GM23338 (cell line): ENCODE data around the gene PPM1L. TPM values are rescaled to one million over a fixed set of nuclear protein-coding genes. Genes with fewer than 3 reads are reported as not detected.

ENCODE experiments used
- ATAC-seq: fragments of 200-7000 bp; cut with Tn5 transposase; 3 replicates; pipeline ENCODE4 v1.9.1; 2020
- DNase-seq: peaks from one replicate; pipeline ENCODE4 v3.0.0-alpha.2; 2015; ENCODE audit warnings: low spot score
- H2AFZ ChIP-seq: fragments of 200-600 bp; sonication (generic); 2 replicates; pipeline ENCODE4 v1.8.0; 2016; ENCODE audit warnings: antibody characterized with exemption, mild to moderate bottlenecking, moderate library complexity
- H3F3A ChIP-seq: fragments of 200-600 bp; sonication (generic); replicated peaks from 2 replicates; pipeline ENCODE4 v1.8.0; 2017; ENCODE audit warnings: antibody characterized with exemption, mixed run types, low read depth
- H3K27ac ChIP-seq: fragments of 200-600 bp; sonication (generic); 2 replicates; pipeline ENCODE4 v1.6.1; 2016; ENCODE audit warnings: low read depth
- H3K27me3 ChIP-seq: fragments of 200-600 bp; sonication (generic); 2 replicates; pipeline ENCODE4 v1.8.0; 2016; ENCODE audit warnings: mild to moderate bottlenecking, mixed run types, moderate library complexity; ENCODE audit not compliant: insufficient read depth
- H3K36me3 ChIP-seq: fragments of 200-600 bp; sonication (generic); 2 replicates; pipeline ENCODE4 v1.8.0; 2016; ENCODE audit warnings: mild to moderate bottlenecking; ENCODE audit not compliant: insufficient read depth
- H3K4me1 ChIP-seq: fragments of 200-600 bp; sonication (generic); 2 replicates; pipeline ENCODE4 v1.8.0; 2016; ENCODE audit warnings: mild to moderate bottlenecking, moderate library complexity; ENCODE audit not compliant: insufficient read depth
- H3K4me2 ChIP-seq: fragments of 200-600 bp; sonication (generic); 2 replicates; pipeline ENCODE4 v1.7.1; 2017; ENCODE audit warnings: mixed run types
- H3K4me3 ChIP-seq: fragments of 200-600 bp; sonication (generic); 2 replicates; pipeline ENCODE4 v1.6.1; 2016; ENCODE audit warnings: mixed run types
- H3K79me2 ChIP-seq: fragments of 200-600 bp; sonication (generic); replicated peaks from 2 replicates; pipeline ENCODE4 v1.8.0; 2017; ENCODE audit warnings: mild to moderate bottlenecking; ENCODE audit not compliant: insufficient read depth
- H3K9me2 ChIP-seq: fragments of 200-600 bp; sonication (generic); 2 replicates; pipeline ENCODE4 v1.8.0; 2017; ENCODE audit not compliant: insufficient read depth
- H4K20me1 ChIP-seq: fragments of 200-600 bp; sonication (generic); replicated peaks from 2 replicates; pipeline ENCODE4 v1.8.0; 2017; ENCODE audit warnings: mild to moderate bottlenecking; ENCODE audit not compliant: insufficient read depth
- H3K27ac Mint-ChIP-seq: 2 replicates; pipeline ENCODE4 v1.8.0; 2020; ENCODE audit warnings: inconsistent platforms, mild to moderate bottlenecking, moderate library complexity, mixed read lengths
- H3K27me3 Mint-ChIP-seq: 3 replicates; pipeline ENCODE4 v1.8.0; 2022; ENCODE audit warnings: low read depth, mild to moderate bottlenecking, moderate library complexity, mixed read lengths, inconsistent platforms; ENCODE audit not compliant: insufficient read depth, poor library complexity
- H3K36me3 Mint-ChIP-seq: 3 replicates; pipeline ENCODE4 v1.8.0; 2021; ENCODE audit warnings: low read depth, mild to moderate bottlenecking, inconsistent platforms, moderate library complexity, mixed read lengths
- H3K4me1 Mint-ChIP-seq: 3 replicates; pipeline ENCODE4 v1.8.0; 2020; ENCODE audit warnings: mild to moderate bottlenecking, inconsistent platforms, mixed read lengths
- H3K4me3 Mint-ChIP-seq: 3 replicates; pipeline ENCODE4 v1.8.0; 2021; ENCODE audit warnings: moderate library complexity, mild to moderate bottlenecking, inconsistent platforms, mixed read lengths
- H3K9me3 Mint-ChIP-seq: 3 replicates; pipeline ENCODE4 v1.8.0; 2020; ENCODE audit warnings: moderate library complexity, mild to moderate bottlenecking, inconsistent platforms, mixed read lengths
- CREB1 ChIP-seq: fragments of 250-450 bp; sonication (Bioruptor Pico); IDR thresholded peaks from 2 replicates; pipeline ENCODE4 v1.5.0; 2020; ENCODE audit warnings: low read depth, mild to moderate bottlenecking, moderate library complexity
- EZH2 ChIP-seq: fragments of 200-600 bp; sonication (generic); IDR thresholded peaks from one replicate; pipeline ENCODE4 v1.8.0; 2017; ENCODE audit warnings: antibody characterized with exemption, mild to moderate bottlenecking, low read depth; ENCODE audit not compliant: unreplicated experiment
- EZH2phosphoT487 ChIP-seq: fragments of 200-600 bp; sonication (generic); IDR thresholded peaks from one replicate; pipeline ENCODE4 v1.8.1; 2018; ENCODE audit warnings: antibody characterized with exemption; ENCODE audit not compliant: unreplicated experiment
- JUNB ChIP-seq: IDR thresholded peaks from one replicate; pipeline ENCODE4 v1.6.1; 2016; ENCODE audit warnings: antibody characterized with exemption; ENCODE audit not compliant: unreplicated experiment
- NANOG ChIP-seq: IDR thresholded peaks from 2 replicates; pipeline ENCODE4 v1.6.1; 2016; ENCODE audit warnings: antibody characterized with exemption, borderline replicate concordance
- POLR2AphosphoS5 ChIP-seq: IDR thresholded peaks from 2 replicates; pipeline ENCODE4 v1.6.1; 2016; ENCODE audit warnings: antibody characterized with exemption, low read depth
- STAT1 ChIP-seq: IDR thresholded peaks from one replicate; pipeline ENCODE4 v1.6.1; 2016; ENCODE audit warnings: antibody characterized with exemption; ENCODE audit not compliant: unreplicated experiment
- ZNF114 ChIP-seq: fragments of 250-450 bp; sonication (Bioruptor Pico); IDR thresholded peaks from 2 replicates; pipeline ENCODE4 v1.5.0; 2020; ENCODE audit warnings: mild to moderate bottlenecking, moderate library complexity
- ZNF331 ChIP-seq: fragments of 250-450 bp; sonication (Bioruptor Pico); IDR thresholded peaks from 2 replicates; pipeline ENCODE4 v1.5.0; 2020; ENCODE audit warnings: low read depth, mild to moderate bottlenecking, moderate library complexity
- polyA plus RNA-seq: library from polyadenylated mRNA; unstranded; fragments of >200 nt; fragmentation: Nextera tagmentation; extraction: Ambion mirVana; gene quantifications from 2 replicates; pipeline ENCODE4 v1.2.1, GENCODE V29; 2016
- total RNA-seq: library from RNA; depleted of rRNA; stranded (reverse); fragments of >200 nt; shearing (Covaris generic); gene quantifications from 2 replicates; pipeline ENCODE4 v1.2.3, GENCODE V29; 2014
- TF ChIP-seq, protein P1 (sequence below), 2 experiments: fragments of 200-600 bp in 1 of 2; sonication (generic) in 1 of 2; conservative IDR thresholded peaks; 2 replicates each; pipeline versions ENCODE4 v1.5.1 to v1.6.1; 2016 to 2017; ENCODE audit warnings: antibody characterized with exemption in 2 of 2, low read depth in 2 of 2, mild to moderate bottlenecking in 2 of 2, moderate library complexity in 1 of 2
- TF ChIP-seq, protein P2 (sequence below): fragments of 250-450 bp; sonication (Bioruptor Pico); IDR thresholded peaks from 2 replicates; pipeline ENCODE4 v1.5.0; 2020; ENCODE audit warnings: mild to moderate bottlenecking, moderate library complexity
- TF ChIP-seq, protein P3 (sequence below): IDR thresholded peaks from one replicate; pipeline ENCODE4 v1.6.1; 2018; ENCODE audit warnings: antibody characterized with exemption; ENCODE audit not compliant: unreplicated experiment
- TF ChIP-seq, protein P4 (sequence below): IDR thresholded peaks from 2 replicates; pipeline ENCODE4 v1.6.1; 2016; ENCODE audit warnings: antibody characterized with exemption

The PPM1L gene
- total and polyA plus RNA-seq, 2 experiments from 2014 or later = 3.9 to 26.4 TPM

DNA sequence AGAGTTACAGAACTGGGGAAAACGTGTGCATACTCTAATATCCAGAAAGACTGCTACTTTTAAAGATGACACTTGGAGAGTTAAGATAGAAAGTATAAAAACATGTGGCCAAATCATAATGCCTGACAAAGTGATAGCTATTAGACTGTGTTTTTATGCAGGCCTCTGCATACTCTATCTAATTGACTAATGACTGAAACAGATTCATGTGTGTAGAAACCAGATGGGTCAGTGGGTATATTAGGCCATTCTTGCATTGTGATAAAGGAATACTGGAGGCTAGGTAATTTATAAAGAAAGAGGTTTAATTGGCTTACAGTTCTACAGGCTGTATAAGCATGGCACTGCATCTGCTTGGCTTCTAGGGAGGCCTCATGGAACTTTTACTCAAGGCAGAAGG is 71.5 kb downstream of the PPM1L start:
- no peaks in the 10 kb centered on the region for H3K4me1 ChIP-seq

More for the DNA sequence above, 71.5 kb downstream of the PPM1L start:
- H3K9me3 Mint-ChIP-seq = no peaks in the 10 kb centered on the region
- no peaks in the 10 kb centered on the region for H3K36me3 Mint-ChIP-seq
- H3K4me3 Mint-ChIP-seq = no peak overlapping the region
- H3K27me3 Mint-ChIP-seq = peaks cover 2% of the 10 kb centered on the region
- Histone ChIP-seq H3K27ac (no peak overlapping the region), H2AFZ (no peak overlapping the region), H3K4me2 (no peak overlapping the region), H3K79me2 (peaks cover under 1% of the 10 kb centered on the region; the same call in 1 of the 2 replicates), H3F3A (no peaks in the 10 kb centered on the region), H3K9me2 (no peaks in the 10 kb centered on the region), H3K27me3 (no peaks in the 10 kb centered on the region), H3K36me3 (no peaks in the 10 kb centered on the region), H4K20me1 (no peaks in the 10 kb centered on the region), H3K4me3 (no peak overlapping the region)
- peaks cover 29% of the 10 kb centered on the region for H3K4me1 Mint-ChIP-seq
- TF ChIP-seq, protein P1, sequence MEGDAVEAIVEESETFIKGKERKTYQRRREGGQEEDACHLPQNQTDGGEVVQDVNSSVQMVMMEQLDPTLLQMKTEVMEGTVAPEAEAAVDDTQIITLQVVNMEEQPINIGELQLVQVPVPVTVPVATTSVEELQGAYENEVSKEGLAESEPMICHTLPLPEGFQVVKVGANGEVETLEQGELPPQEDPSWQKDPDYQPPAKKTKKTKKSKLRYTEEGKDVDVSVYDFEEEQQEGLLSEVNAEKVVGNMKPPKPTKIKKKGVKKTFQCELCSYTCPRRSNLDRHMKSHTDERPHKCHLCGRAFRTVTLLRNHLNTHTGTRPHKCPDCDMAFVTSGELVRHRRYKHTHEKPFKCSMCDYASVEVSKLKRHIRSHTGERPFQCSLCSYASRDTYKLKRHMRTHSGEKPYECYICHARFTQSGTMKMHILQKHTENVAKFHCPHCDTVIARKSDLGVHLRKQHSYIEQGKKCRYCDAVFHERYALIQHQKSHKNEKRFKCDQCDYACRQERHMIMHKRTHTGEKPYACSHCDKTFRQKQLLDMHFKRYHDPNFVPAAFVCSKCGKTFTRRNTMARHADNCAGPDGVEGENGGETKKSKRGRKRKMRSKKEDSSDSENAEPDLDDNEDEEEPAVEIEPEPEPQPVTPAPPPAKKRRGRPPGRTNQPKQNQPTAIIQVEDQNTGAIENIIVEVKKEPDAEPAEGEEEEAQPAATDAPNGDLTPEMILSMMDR (conservative IDR thresholded peaks at IDR 0.05; ENCODE audit: low read depth in 2 of 2) = no peak
- TF ChIP-seq, protein P2, sequence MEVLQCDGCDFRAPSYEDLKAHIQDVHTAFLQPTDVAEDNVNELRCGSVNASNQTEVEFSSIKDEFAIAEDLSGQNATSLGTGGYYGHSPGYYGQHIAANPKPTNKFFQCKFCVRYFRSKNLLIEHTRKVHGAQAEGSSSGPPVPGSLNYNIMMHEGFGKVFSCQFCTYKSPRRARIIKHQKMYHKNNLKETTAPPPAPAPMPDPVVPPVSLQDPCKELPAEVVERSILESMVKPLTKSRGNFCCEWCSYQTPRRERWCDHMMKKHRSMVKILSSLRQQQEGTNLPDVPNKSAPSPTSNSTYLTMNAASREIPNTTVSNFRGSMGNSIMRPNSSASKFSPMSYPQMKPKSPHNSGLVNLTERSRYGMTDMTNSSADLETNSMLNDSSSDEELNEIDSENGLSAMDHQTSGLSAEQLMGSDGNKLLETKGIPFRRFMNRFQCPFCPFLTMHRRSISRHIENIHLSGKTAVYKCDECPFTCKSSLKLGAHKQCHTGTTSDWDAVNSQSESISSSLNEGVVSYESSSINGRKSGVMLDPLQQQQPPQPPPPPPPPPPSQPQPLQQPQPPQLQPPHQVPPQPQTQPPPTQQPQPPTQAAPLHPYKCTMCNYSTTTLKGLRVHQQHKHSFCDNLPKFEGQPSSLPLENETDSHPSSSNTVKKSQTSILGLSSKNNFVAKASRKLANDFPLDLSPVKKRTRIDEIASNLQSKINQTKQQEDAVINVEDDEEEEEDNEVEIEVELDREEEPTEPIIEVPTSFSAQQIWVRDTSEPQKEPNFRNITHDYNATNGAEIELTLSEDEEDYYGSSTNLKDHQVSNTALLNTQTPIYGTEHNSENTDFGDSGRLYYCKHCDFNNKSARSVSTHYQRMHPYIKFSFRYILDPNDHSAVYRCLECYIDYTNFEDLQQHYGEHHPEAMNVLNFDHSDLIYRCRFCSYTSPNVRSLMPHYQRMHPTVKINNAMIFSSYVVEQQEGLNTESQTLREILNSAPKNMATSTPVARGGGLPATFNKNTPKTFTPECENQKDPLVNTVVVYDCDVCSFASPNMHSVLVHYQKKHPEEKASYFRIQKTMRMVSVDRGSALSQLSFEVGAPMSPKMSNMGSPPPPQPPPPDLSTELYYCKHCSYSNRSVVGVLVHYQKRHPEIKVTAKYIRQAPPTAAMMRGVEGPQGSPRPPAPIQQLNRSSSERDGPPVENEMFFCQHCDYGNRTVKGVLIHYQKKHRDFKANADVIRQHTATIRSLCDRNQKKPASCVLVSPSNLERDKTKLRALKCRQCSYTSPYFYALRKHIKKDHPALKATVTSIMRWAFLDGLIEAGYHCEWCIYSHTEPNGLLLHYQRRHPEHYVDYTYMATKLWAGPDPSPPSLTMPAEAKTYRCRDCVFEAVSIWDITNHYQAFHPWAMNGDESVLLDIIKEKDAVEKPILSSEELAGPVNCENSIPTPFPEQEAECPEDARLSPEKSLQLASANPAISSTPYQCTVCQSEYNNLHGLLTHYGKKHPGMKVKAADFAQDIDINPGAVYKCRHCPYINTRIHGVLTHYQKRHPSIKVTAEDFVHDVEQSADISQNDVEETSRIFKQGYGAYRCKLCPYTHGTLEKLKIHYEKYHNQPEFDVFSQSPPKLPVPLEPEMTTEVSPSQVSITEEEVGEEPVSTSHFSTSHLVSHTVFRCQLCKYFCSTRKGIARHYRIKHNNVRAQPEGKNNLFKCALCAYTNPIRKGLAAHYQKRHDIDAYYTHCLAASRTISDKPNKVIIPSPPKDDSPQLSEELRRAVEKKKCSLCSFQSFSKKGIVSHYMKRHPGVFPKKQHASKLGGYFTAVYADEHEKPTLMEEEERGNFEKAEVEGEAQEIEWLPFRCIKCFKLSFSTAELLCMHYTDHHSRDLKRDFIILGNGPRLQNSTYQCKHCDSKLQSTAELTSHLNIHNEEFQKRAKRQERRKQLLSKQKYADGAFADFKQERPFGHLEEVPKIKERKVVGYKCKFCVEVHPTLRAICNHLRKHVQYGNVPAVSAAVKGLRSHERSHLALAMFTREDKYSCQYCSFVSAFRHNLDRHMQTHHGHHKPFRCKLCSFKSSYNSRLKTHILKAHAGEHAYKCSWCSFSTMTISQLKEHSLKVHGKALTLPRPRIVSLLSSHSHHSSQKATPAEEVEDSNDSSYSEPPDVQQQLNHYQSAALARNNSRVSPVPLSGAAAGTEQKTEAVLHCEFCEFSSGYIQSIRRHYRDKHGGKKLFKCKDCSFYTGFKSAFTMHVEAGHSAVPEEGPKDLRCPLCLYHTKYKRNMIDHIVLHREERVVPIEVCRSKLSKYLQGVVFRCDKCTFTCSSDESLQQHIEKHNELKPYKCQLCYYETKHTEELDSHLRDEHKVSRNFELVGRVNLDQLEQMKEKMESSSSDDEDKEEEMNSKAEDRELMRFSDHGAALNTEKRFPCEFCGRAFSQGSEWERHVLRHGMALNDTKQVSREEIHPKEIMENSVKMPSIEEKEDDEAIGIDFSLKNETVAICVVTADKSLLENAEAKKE (CRISPR knock-in tag) = no peak
- TF ChIP-seq JUNB (no peak), EZH2phosphoT487 (no peak), ZNF114 (CRISPR knock-in tag) (no peak), CREB1 (no peak), NANOG (no peak), EZH2 (no peak), POLR2AphosphoS5 (no peak), ZNF331 (no peak), STAT1 (no peak)
- TF ChIP-seq, protein P3, sequence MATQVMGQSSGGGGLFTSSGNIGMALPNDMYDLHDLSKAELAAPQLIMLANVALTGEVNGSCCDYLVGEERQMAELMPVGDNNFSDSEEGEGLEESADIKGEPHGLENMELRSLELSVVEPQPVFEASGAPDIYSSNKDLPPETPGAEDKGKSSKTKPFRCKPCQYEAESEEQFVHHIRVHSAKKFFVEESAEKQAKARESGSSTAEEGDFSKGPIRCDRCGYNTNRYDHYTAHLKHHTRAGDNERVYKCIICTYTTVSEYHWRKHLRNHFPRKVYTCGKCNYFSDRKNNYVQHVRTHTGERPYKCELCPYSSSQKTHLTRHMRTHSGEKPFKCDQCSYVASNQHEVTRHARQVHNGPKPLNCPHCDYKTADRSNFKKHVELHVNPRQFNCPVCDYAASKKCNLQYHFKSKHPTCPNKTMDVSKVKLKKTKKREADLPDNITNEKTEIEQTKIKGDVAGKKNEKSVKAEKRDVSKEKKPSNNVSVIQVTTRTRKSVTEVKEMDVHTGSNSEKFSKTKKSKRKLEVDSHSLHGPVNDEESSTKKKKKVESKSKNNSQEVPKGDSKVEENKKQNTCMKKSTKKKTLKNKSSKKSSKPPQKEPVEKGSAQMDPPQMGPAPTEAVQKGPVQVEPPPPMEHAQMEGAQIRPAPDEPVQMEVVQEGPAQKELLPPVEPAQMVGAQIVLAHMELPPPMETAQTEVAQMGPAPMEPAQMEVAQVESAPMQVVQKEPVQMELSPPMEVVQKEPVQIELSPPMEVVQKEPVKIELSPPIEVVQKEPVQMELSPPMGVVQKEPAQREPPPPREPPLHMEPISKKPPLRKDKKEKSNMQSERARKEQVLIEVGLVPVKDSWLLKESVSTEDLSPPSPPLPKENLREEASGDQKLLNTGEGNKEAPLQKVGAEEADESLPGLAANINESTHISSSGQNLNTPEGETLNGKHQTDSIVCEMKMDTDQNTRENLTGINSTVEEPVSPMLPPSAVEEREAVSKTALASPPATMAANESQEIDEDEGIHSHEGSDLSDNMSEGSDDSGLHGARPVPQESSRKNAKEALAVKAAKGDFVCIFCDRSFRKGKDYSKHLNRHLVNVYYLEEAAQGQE = no peak
- TF ChIP-seq, protein P4, sequence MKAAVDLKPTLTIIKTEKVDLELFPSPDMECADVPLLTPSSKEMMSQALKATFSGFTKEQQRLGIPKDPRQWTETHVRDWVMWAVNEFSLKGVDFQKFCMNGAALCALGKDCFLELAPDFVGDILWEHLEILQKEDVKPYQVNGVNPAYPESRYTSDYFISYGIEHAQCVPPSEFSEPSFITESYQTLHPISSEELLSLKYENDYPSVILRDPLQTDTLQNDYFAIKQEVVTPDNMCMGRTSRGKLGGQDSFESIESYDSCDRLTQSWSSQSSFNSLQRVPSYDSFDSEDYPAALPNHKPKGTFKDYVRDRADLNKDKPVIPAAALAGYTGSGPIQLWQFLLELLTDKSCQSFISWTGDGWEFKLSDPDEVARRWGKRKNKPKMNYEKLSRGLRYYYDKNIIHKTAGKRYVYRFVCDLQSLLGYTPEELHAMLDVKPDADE = no peak
- DNase-seq = no peak
- ATAC-seq = no peak
- no peak overlapping the region for H3K27ac Mint-ChIP-seq
